GM19099 (cell line): ENCODE results near the gene NPRL2.

Experiments used
- POLR2A ChIP-seq: IDR thresholded peaks from 3 replicates; pipeline ENCODE4 v1.6.1; 2011; ENCODE audit warnings: low read depth; ENCODE audit not compliant: insufficient read length; ENCODE audit errors: extremely low read depth

NPRL2 gene

GRCh38 chr3:50345008-50345407 is 5.6 kb downstream of the NPRL2 start:
- TF ChIP-seq POLR2A: no peak

DNA sequence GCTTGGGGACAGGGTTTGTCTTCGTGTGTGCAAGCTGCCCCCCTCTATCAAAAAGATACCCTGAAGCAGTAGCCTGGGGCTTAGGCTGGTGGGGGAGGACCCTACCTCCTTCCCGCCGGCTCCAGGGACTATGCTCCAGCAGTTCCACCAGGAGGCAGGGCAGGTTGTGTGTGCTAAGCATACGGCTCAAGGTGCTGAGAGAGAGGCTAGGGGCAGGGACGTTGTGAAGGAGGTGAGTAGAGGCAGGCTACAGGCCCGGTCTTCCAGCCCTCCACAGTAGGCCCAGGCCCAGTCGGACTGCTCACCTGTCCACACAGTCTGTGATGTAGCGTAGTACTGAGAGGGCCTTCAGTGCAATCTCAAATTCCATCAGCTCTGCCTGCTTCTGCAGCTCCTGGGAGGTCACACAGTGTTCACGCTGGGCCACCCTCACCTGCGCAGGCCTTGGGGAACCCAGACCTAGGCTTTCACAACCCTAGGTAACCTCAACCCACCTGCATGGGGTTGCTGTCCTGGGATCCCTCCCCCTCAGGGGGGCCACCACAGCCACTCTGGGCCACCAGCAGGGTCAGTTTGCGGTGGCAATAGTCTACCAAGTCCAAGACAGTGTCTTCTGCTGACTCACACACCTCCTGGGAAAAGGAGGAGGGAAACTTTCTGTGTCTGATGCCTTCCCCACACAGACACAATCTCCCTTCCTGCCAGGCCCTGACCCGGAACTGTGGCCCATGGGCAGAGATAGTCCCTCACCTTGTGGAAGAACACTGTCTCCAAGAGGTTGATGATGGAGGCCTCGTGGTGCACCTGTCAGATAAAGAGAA is 7.6 kb downstream of the NPRL2 start:
- no peak for TF ChIP-seq POLR2A

DNA sequence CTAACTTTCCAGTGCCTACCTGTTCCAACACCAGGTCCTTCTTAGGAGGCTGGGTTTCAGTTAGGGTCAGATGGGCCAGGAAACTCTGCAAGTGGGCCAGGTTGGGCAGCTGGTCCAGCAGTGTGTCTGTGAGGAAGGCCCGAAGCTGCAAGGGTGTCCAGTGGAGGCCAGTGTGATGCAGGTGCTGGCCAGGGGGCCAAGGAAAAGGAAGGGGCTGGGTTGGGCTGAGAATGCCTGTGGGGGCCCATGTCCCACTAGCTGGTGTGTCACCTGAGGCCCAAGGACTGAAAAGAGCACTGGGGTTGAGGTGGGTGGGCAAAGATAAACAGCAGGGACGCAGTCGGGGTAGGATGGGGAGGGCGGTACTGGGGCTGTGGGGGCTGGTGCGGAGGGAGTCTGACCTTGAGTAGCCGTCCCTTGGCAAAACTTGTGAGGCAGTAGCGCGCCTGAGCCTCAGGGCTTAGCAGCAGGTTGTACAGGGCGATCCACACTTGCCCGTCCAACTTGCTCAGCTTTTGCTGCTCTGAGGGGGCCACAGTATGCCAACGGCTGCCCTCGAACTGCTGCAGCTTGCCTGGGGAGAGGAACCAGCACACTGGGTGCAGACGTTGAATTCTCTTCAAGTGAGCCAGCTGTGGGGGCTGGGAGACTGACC is 8.5 kb downstream of the NPRL2 start:
- TF ChIP-seq POLR2A: no peak

DNA sequence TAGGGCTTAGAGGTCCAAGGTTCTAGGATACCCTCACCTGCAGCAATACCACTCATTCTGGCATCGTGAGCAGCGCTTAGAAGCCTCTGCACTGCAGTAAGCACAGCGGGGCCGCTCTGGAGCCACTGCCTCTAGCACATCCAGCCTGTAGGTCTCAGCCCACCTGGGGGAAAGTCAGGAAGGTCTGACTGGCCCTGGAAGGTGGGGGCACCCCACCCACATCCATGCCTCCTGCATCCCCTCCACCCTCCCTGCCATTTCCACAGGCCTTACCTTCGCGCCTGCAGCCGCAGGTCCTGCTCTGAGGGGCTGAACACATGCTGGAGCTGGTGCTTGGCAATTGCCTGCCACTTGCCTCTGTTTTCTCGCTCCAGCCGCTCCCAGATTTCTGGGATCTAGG is 9.0 kb downstream of the NPRL2 start:
- no peak for TF ChIP-seq POLR2A

- TF ChIP-seq POLR2A: peak; percentile 65
These were observed 9.9 kb downstream of the NPRL2 start, which contains the start of gene RASSF1 for GRCh38 chr3:50340448-50341329. TSS of gene RASSF1 (minus strand) at chr3:50340836. CDS start at chr3:50340805, 31 bp downstream.

GRCh38 chr3:50340147-50340447 is 10.5 kb downstream of the NPRL2 start:
- TF ChIP-seq POLR2A: no peak

DNA sequence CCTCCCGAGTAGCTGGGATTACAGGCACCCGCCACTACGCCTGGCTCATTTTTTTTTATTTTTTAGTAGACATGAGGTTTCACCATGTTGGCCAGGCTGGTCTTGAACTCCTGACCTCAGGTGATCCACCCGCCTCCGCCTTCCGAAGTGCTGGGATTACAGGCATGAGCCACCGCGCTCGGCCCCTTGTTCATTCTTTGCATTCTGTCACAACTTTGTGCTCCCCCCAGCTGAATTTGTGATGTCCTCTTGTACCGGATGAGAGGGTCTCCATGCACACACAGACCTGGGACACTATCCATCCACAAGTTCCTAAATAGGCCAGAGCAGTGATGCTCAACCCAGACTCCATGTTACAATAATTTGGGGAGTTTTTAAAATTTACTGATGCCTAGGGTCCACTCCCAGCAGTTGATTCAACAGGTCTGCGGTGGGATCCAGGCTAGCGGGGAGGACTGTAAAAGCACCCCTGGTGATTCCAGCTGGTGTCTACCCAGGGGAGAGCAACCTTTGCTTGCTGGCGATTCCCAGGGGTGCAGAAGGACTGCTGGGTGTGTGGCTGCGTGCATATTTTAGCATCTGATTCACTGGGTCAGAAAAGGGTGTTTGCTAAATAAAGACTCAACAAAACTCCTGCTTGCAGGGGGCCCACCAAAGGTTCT is 11.0 kb downstream of the NPRL2 start:
- no peak for TF ChIP-seq POLR2A

DNA sequence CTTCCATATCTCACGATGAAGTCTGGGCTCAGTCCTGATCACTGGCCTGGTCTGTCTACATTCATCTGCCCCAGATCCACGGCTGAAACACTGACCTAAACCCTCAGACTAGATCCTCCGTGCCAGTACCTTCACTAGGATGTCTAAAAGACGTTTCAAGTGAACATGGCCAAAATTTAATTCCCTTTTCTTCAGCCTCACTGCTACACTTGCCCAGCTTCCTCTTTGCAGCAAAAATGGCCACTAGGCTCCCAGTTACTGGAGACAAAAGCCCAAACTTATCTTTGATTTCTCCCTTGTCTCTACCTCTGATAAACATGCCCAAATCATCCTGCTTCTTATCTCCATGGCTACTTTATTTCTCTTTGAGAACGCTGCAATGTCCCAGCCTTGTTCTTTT is 11.6 kb downstream of the NPRL2 start:
- no peak for TF ChIP-seq POLR2A

- peak; percentile 82 for TF ChIP-seq POLR2A
These were observed 13.3 kb downstream of the NPRL2 start for GRCh38 chr3:50337175-50337861.

DNA sequence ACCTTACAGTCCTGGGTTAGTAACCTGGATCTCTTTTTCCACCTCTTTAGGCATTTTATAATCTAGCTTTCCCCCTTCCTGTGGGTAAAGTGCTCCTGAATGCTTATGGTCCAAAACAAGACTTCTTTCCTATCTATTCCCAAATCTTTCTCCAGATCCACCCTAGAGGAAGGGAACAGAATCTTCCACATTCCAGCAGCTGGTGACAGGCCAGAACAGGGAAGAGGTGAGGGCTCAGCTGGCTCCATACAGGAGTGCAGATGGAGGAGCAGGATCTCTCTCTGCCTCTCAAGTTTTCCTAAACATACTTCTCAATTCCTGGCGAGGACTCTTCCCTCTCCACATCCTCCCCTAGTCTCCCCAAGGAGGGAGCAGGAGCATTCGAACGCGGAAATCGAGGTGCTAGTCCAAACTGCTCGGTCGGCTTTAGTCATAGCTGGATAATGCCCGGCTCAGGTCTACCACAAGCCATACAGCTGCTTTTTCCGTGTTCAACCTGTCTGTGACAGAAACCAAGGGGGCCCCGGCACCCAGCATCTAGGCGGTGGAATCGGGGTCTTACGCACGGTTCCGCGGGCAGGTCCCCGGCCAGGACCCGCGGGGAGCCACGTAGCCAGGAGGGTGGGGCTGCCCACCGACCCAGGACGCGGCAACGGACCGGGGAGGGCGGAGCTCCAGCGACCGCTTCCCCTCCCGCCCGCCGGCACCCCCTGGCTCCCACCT is 14.0 kb downstream of the NPRL2 start:
- TF ChIP-seq POLR2A: no peak

DNA sequence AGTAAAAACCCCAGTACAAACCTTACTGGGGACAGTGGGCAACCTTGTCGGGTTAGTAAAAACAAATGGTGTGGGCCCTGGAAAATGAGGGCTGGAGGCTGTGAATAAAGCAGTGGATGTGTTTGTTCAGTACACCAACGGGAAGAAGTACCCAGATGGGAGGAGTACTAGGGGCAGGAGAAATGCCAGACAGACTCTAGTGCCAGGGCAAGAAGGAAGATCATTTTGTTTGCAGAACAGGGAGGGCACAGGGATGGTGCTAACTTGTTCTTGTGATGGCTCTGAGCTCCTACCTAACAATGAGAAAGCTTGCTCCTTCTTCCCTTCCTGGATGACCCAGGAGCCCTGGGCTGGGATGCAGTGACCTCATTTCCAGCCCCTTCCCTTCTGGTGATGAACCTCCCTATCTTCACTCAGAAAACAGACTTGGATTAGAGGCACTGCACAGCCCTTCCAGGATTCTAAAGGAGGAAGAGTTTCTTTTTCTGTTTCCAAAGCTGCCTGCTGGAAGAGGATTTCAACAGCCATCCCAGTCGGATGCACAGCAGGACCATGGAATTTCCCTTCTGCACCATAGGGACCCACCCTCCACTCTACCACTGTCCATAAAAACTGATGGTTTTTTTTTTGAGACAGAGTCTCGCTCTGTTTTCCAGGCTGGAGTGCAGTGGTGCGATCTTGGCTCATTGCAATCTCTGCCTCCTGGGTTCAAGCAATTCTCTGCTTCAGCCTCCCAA is 16.1 kb downstream of the NPRL2 start:
- no peak for TF ChIP-seq POLR2A

- no peak for TF ChIP-seq POLR2A
These were observed 16.7 kb downstream of the NPRL2 start for GRCh38 chr3:50333744-50334328.
